Measurements from ENCODE around the gene ADGRB2.

GRCh38 chr1:31782421-31783410 is 18.6 kb upstream of the ADGRB2 start:
- TF ChIP-seq CTCF (conservative IDR thresholded peaks at IDR 0.05 in 1 of 2, IDR thresholded peaks at IDR 0.05 in 1 of 2; ENCODE audit: low read depth in 1 of 2, low read length in 2 of 2) (no peak), EZH2 (IDR thresholded peaks at IDR 0.05; ENCODE audit: low read length, missing control alignments) (no peak)
